Mononuclear cell (primary cell): ENCODE data around the gene ZBTB7C. TPM values are rescaled to one million over a fixed set of nuclear protein-coding genes. Genes with fewer than 3 reads are reported as not detected.

Source experiments
- H3K27me3 ChIP-seq: 2 replicates; pipeline ENCODE4 v1.6.0; 2011; ENCODE audit warnings: low read length, control low read depth; ENCODE audit not compliant: insufficient read depth
- H3K4me1 ChIP-seq: 2 replicates; pipeline ENCODE4 v1.5.1; 2011; ENCODE audit warnings: mild to moderate bottlenecking, low read length, control low read depth; ENCODE audit not compliant: insufficient read depth
- H3K4me3 ChIP-seq: 2 replicates; pipeline ENCODE4 v1.5.1; 2011; ENCODE audit warnings: mild to moderate bottlenecking, low read length, moderate library complexity
- H3K9me3 ChIP-seq: 2 replicates; pipeline ENCODE4 v1.5.1; 2011; ENCODE audit warnings: low read depth, mild to moderate bottlenecking, control low read depth, low read length
- total RNA-seq: library from RNA; depleted of rRNA; stranded (reverse); fragments of >200 nt; gene quantifications from one replicate; pipeline ENCODE4 v1.2.3, GENCODE V29; 2012

The ZBTB7C gene
- total RNA-seq, 1 donor, result not detected

DNA sequence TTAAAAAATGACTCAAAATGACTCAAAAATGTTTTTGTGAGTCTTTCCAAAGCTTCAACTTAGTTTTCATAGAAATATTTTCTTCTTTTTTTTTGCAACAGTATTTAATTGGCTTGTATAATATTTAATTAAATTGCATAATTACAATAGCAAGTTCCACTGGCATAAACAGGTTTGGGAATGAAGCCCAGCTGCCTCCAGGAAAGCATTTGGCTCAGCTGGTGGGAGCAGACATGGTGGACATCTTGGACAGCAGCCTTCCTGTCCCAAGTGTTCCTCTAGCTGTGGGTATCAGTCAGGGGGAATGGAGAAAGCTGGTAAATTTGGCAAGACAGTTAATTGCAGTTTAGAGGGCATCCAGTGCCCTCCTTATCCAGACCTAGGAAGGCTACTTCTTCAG is 213.4 kb downstream of the ZBTB7C start:
- Histone ChIP-seq H3K9me3 (no peaks in the 10 kb centered on the region), H3K4me1 (no peaks in the 10 kb centered on the region), H3K4me3 (no peak overlapping the region), H3K27me3 (peaks cover 6% of the 10 kb centered on the region)

DNA sequence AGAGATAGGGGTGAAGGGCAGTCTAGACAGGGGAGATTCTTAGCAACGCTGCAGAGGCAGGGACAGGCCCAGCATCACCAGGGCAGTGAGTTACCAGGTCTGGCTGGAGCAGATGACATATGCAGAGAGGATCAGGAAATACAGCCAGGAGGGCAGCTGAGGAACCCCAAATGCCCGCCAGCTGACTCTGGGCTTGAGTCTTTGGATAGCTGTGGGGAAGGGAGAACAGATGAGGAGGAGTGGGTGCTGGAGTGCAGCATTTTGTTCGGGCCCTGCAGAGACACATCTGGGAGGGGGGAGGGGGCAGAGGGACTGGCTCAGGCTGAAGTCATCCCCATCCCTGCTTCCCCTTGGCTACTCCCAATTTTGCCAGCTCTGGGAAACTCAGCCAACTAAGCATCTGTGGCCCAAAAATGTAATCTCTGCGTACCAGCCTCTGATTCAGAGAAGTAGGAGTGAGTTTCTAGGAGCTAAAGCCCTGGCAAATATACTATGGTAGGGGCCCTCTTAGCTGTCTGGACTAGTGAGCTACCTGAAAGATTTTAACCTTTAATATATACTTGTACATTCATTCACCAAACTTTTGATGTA is 214.5 kb downstream of the ZBTB7C start:
- H3K9me3 ChIP-seq, result no peaks in the 10 kb centered on the region
- peaks cover 6% of the 10 kb centered on the region for H3K27me3 ChIP-seq
- no peaks in the 10 kb centered on the region for H3K4me1 ChIP-seq
- H3K4me3 ChIP-seq, result no peak overlapping the region

DNA sequence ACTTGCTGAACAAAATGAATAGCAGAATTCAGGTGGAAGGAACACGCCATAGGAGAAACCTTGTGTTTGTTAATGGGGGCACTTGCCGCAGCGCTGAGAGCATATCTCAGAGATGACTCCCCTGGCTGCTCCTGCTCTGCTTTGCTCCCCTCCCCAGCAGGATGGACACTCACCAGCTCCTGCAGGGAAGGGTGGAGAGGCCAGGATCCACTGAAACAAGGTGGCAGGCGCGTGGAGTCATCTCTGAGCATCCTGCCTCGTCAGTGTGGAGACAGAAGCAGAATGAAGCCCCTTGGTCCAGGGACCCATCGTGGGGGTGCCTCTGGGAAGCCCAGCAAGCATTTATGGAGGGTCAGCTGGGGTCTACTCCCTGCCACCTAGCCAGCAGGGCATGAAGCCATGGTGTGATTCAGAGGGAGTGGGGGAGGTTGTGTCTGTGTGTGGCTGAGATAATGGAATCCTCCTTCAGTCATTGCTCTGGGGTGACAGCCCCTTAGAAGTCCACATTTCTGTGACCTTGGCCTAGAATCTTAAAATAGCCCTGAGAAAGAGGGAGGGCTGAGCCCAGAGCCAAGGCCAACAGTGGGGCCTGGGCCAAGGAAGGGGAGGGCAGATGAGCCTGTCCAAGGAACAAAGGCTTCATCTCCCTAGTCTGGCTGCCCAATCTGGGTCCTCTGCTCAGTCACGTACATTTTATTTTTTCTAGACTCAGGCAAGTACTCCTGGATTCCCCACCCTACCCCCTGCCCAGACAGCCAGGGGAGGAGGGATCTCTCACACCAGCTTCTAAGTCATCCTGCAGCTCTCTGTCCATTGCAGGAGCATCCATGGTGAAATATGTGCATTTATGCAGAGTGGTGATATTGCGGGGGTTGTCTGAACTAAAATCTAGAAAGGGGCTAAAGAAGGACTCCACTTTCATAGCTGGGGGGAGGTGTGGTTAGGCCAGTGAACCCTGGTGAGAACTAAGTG is 215.4 kb downstream of the ZBTB7C start:
- Histone ChIP-seq H3K4me3 (no peak overlapping the region), H3K4me1 (no peaks in the 10 kb centered on the region), H3K9me3 (no peaks in the 10 kb centered on the region), H3K27me3 (peaks cover 4% of the 10 kb centered on the region)

DNA sequence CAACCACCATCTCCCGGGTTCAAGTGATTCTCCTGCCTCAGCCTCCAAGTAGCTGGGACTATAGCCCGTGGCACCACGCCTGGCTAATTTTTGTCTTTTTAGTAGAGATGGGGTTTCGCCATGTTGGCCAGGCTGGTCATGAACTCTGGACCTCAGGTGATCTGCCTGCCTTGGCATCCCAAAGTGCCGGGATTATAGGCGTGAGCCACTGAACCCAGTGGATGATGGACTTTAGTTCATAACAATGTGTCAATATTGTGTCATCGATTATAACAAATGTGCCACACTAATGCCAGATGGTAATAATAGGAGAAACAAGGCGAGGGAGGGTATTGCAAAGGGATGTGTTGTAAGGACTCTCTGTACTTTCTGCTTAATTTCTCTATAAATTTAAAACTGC is 216.6 kb downstream of the ZBTB7C start:
- H3K4me3 ChIP-seq, result no peak overlapping the region

DNA sequence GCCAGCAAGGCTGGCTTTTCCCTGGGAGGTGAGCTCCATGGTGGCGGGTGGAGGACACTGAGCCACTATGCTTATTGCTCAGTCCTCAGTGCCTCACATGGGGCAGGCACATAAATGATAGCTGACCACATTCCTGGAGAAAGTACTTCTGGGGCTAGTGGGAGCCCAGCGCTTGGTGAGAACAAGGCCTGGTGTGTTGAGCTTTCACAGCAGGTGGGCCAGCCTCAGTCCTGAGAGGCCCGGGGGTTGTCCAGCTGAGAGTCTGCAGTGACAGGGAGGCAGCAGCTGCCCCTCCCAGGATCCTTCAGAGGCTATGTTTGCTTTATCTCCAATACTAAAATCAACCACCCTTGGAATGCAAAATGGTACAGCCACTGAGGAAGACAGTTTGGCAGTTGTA is 217.7 kb downstream of the ZBTB7C start:
- Histone ChIP-seq H3K4me1 (no peaks in the 10 kb centered on the region), H3K9me3 (no peaks in the 10 kb centered on the region), H3K4me3 (no peak overlapping the region), H3K27me3 (no peaks in the 10 kb centered on the region)

More for the DNA sequence above, 216.6 kb downstream of the ZBTB7C start:
- Histone ChIP-seq H3K4me1 (no peaks in the 10 kb centered on the region), H3K27me3 (no peaks in the 10 kb centered on the region), H3K9me3 (no peaks in the 10 kb centered on the region)

DNA sequence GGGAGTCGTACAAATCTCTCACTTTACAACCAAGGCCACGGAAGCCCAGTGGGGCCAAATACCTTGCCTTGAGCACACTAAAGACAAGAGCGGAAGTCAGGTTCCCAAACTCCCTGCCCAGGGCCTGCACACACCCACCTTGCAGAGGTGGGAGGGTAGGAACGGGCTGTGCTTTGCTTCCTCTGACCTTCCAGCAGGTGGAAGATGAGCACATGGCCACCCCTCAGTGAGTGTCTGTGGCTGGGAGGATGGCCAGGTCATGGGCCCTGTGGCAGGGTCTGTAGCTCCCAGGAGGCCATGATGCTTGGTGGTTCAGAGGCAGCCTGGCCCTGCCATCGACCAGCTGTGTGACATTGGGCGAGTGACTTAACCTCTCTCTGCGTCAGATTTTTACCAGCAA is 218.2 kb downstream of the ZBTB7C start:
- H3K4me3 ChIP-seq, result no peak overlapping the region
- H3K4me1 ChIP-seq, result no peaks in the 10 kb centered on the region
- H3K9me3 ChIP-seq, result no peaks in the 10 kb centered on the region
- H3K27me3 ChIP-seq, result no peaks in the 10 kb centered on the region

DNA sequence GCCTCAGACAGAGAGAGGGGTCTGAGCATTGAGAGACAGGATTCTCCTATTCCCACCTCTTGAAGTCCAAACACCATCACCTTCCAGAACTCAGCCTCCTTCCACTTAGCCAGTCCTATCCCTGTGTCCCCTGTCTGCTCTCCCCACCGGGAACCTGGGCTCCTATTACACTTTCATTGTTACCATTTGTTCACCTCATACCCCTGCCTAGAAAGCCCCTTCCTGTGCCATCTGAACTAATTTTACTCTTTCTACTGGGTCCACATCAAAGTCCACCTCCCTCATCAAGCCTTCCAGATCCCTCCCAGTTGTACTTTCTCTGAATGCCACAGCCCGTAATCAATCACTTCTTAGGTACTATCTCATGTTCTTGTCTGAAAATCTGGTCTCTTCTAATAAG is 220.6 kb downstream of the ZBTB7C start:
- Histone ChIP-seq H3K4me1 (no peaks in the 10 kb centered on the region), H3K4me3 (no peak overlapping the region), H3K9me3 (no peaks in the 10 kb centered on the region), H3K27me3 (no peaks in the 10 kb centered on the region)

DNA sequence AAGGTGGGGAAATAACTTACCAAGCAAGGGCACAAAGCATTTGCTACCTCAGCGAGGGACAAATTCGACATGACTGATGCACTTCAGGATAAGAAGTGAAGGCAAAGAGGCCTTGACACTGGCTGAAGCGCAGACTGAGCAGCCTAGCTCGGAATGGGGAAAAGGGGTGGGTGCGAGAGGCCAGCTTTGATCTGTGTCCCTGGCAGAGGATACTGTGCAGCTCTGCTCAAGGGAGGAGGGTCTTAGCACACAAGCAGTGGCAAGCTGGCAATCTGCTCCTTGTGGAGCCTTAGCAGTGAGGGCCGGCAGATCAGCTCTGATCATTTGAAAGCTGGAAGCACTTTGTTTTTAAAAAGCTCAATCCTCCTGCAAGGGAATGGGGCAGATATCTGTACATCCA is 222.3 kb downstream of the ZBTB7C start:
- Histone ChIP-seq H3K9me3 (no peaks in the 10 kb centered on the region), H3K27me3 (no peaks in the 10 kb centered on the region), H3K4me1 (no peaks in the 10 kb centered on the region), H3K4me3 (no peak overlapping the region)

DNA sequence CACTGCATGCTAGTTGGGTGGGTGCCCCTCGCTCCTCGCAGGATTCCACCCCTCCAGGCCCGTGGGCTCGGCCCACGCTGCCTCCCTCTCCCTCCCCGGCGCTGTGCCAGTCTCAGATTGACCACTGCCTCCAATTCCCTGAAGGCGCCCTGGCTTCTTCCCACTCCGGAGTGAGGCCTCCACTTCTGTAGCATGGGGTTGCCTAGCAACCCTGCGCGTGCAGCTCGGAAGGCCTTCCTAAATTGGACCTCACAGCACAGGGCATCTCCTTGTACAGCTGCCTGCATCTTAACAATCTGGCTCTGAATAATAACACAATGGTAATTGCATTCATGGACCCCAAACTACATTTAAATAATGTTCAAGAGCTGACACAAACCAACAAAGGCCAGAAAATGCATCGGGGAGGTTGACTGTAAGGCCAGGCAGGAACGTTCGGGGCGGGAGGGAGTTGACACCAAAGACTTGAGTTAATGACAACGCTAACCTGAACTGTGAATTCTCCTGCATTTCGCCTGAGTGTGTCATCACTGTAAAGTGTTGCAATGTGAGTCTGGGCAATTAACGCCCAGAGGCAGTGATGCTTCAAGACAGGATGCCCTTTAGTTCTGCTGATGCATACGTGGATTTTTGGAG is 222.9 kb downstream of the ZBTB7C start:
- Histone ChIP-seq H3K4me1 (no peaks in the 10 kb centered on the region), H3K4me3 (no peak overlapping the region), H3K9me3 (no peaks in the 10 kb centered on the region), H3K27me3 (no peaks in the 10 kb centered on the region)

DNA sequence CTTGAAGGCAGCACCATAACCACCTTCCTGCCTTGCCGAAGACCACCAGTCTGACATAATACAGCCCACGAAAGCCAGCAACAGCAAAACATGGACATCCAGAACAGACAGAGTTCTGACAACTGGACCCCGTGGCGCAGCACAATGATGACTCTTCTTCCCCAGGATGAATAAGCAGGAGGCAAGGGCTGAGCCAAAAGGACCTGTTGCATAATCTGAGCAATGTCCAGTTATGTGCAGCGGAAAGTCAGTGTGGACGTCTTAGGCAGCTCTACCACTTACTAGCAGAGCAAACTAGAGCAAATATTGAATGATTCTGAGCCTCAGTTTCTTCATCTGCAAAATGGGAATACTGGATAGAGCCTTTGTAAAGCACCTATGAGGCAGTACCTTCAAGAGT is 225.1 kb downstream of the ZBTB7C start:
- Histone ChIP-seq H3K4me1 (no peaks in the 10 kb centered on the region), H3K4me3 (no peak overlapping the region), H3K27me3 (no peaks in the 10 kb centered on the region), H3K9me3 (no peaks in the 10 kb centered on the region)

DNA sequence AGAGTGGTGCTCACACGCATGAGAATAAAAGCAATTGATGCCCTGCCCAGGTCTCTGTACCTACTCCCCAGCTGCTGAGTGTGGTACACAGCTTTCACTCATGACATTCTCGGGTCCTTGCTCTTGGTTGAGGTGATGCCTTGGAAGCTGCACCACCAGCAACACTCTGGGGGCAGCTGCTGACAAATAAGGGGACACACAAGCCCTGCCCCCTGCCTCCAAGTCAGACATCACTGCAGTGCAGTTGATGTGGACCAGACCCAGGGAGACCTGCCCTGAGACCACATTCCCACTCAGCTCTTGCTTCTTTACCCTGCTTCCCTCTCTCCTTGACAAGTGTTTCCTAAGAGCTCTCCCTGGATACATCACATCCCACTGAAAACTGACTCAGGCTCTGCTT is 225.6 kb downstream of the ZBTB7C start:
- no peaks in the 10 kb centered on the region for H3K4me1 ChIP-seq
- H3K4me3 ChIP-seq, result no peak overlapping the region
- H3K27me3 ChIP-seq, result no peaks in the 10 kb centered on the region
- no peaks in the 10 kb centered on the region for H3K9me3 ChIP-seq

DNA sequence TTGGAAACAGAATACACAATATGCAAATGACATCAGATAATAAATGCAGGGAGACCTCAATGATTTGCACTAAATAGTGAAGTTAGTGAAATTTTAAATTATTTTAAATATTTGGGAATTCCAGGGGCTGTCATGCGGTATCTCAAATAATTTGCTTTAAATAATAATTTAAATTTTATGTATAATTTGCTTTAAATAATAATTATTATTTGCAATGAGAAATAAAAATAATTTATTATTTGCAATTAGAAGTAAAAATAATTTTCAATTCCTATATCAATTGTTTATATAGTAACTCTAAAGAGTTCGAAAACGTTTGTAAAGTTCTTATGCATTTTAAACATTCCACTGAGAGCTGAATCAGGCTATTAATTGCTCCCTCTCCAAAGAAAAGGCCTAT is 226.4 kb downstream of the ZBTB7C start:
- Histone ChIP-seq H3K9me3 (no peaks in the 10 kb centered on the region), H3K4me1 (no peaks in the 10 kb centered on the region), H3K4me3 (no peak overlapping the region), H3K27me3 (no peaks in the 10 kb centered on the region)

DNA sequence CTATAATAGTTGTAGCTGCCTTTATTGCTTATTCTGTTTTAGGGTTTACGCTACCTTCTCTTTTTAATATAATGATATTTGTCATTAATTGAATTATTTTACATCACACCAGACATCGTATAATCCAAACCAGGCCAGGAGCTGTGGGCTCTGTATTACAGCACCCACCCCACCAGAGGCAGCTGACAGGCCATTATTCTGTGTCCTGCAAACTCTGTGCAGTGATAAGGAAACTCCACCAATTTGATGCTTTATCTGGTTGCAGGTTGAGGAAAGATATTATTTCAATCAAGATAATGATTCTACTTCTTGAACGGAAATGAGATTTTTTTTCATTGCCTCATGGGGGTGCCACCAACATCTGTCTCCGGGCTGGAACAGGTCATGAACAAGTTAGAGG is 227.3 kb downstream of the ZBTB7C start:
- Histone ChIP-seq H3K9me3 (no peaks in the 10 kb centered on the region), H3K4me3 (no peak overlapping the region), H3K4me1 (no peaks in the 10 kb centered on the region), H3K27me3 (no peaks in the 10 kb centered on the region)

DNA sequence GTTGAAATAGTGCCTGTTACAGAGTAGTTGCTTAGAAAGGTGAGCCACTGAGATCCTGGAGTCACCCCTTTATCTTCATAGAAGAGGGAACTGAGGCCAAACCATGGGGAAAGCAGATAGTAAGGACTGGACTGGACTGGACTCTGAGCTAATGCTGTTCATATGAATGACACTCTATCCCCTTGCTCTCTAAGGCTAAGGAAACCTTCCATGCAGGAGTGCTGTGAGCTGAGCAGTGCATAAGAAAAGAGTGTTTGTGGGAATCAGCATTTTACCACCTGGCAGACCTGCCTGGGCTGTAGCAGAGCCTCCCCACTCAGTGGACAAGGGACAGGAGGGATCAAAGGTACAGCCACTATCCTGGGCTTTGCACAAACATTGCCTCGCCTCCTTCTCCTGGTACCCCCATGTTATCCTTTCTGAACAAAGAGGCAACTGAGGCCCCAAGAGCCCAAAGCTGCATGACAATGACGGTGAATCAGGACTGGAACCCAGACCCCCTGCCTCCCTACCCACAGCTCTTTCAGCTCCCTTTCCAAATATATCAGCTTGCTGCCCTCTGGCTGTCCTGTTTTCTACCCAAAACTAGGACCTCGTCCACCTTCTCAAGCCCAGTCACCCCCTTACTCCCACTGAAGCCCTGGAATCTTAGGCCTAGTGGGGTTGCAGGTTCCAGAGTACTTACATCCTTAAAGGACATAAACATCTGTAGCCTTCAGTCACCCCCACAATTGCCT is 227.9 kb downstream of the ZBTB7C start:
- H3K4me1 ChIP-seq, result no peaks in the 10 kb centered on the region
- H3K27me3 ChIP-seq, result no peaks in the 10 kb centered on the region
- no peak overlapping the region for H3K4me3 ChIP-seq
- no peaks in the 10 kb centered on the region for H3K9me3 ChIP-seq

DNA sequence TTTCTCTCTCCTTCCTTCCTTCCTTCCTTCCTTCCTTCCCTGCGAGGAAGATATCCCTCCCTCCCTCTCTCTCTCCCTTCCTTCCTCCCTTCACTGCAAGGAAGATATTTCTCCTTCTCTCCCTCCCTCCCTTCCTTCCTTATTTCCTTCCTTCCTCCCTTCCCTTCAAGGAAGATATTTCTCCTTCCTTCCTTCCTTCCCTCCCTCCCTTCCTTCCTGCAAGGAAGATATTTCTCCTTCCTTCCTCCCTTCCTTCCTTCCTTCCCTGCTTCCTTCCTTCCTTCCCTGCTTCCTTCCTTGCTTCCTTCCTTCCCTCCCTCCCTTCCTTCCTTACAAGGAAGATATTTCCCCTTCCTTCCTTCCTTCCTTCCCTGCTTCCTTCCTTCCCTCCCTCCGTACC is 229.5 kb downstream of the ZBTB7C start:
- Histone ChIP-seq H3K4me3 (no peak overlapping the region), H3K27me3 (no peaks in the 10 kb centered on the region), H3K4me1 (no peaks in the 10 kb centered on the region), H3K9me3 (no peaks in the 10 kb centered on the region)
